GM23338 (cell line): ENCODE measurements around the gene RUNX3. TPM values are rescaled to one million over a fixed set of nuclear protein-coding genes. Genes with fewer than 3 reads are reported as not detected.

Experiments
- ATAC-seq: fragments of 200-7000 bp; cut with Tn5 transposase; 3 replicates; pipeline ENCODE4 v1.9.1; 2020
- DNase-seq: peaks from one replicate; pipeline ENCODE4 v3.0.0-alpha.2; 2015; ENCODE audit warnings: low spot score
- H2AFZ ChIP-seq: fragments of 200-600 bp; sonication (generic); 2 replicates; pipeline ENCODE4 v1.8.0; 2016; ENCODE audit warnings: antibody characterized with exemption, mild to moderate bottlenecking, moderate library complexity
- H3F3A ChIP-seq: fragments of 200-600 bp; sonication (generic); replicated peaks from 2 replicates; pipeline ENCODE4 v1.8.0; 2017; ENCODE audit warnings: antibody characterized with exemption, mixed run types, low read depth
- H3K27ac ChIP-seq: fragments of 200-600 bp; sonication (generic); 2 replicates; pipeline ENCODE4 v1.6.1; 2016; ENCODE audit warnings: low read depth
- H3K27me3 ChIP-seq: fragments of 200-600 bp; sonication (generic); 2 replicates; pipeline ENCODE4 v1.8.0; 2016; ENCODE audit warnings: mild to moderate bottlenecking, mixed run types, moderate library complexity; ENCODE audit not compliant: insufficient read depth
- H3K36me3 ChIP-seq: fragments of 200-600 bp; sonication (generic); 2 replicates; pipeline ENCODE4 v1.8.0; 2016; ENCODE audit warnings: mild to moderate bottlenecking; ENCODE audit not compliant: insufficient read depth
- H3K4me1 ChIP-seq: fragments of 200-600 bp; sonication (generic); 2 replicates; pipeline ENCODE4 v1.8.0; 2016; ENCODE audit warnings: mild to moderate bottlenecking, moderate library complexity; ENCODE audit not compliant: insufficient read depth
- H3K4me2 ChIP-seq: fragments of 200-600 bp; sonication (generic); 2 replicates; pipeline ENCODE4 v1.7.1; 2017; ENCODE audit warnings: mixed run types
- H3K4me3 ChIP-seq: fragments of 200-600 bp; sonication (generic); 2 replicates; pipeline ENCODE4 v1.6.1; 2016; ENCODE audit warnings: mixed run types
- H3K79me2 ChIP-seq: fragments of 200-600 bp; sonication (generic); replicated peaks from 2 replicates; pipeline ENCODE4 v1.8.0; 2017; ENCODE audit warnings: mild to moderate bottlenecking; ENCODE audit not compliant: insufficient read depth
- H3K9me2 ChIP-seq: fragments of 200-600 bp; sonication (generic); 2 replicates; pipeline ENCODE4 v1.8.0; 2017; ENCODE audit not compliant: insufficient read depth
- H4K20me1 ChIP-seq: fragments of 200-600 bp; sonication (generic); replicated peaks from 2 replicates; pipeline ENCODE4 v1.8.0; 2017; ENCODE audit warnings: mild to moderate bottlenecking; ENCODE audit not compliant: insufficient read depth
- H3K27ac Mint-ChIP-seq: 2 replicates; pipeline ENCODE4 v1.8.0; 2020; ENCODE audit warnings: inconsistent platforms, mild to moderate bottlenecking, moderate library complexity, mixed read lengths
- H3K27me3 Mint-ChIP-seq: 3 replicates; pipeline ENCODE4 v1.8.0; 2022; ENCODE audit warnings: low read depth, mild to moderate bottlenecking, moderate library complexity, mixed read lengths, inconsistent platforms; ENCODE audit not compliant: insufficient read depth, poor library complexity
- H3K36me3 Mint-ChIP-seq: 3 replicates; pipeline ENCODE4 v1.8.0; 2021; ENCODE audit warnings: low read depth, mild to moderate bottlenecking, inconsistent platforms, moderate library complexity, mixed read lengths
- H3K4me1 Mint-ChIP-seq: 3 replicates; pipeline ENCODE4 v1.8.0; 2020; ENCODE audit warnings: mild to moderate bottlenecking, inconsistent platforms, mixed read lengths
- H3K4me3 Mint-ChIP-seq: 3 replicates; pipeline ENCODE4 v1.8.0; 2021; ENCODE audit warnings: moderate library complexity, mild to moderate bottlenecking, inconsistent platforms, mixed read lengths
- H3K9me3 Mint-ChIP-seq: 3 replicates; pipeline ENCODE4 v1.8.0; 2020; ENCODE audit warnings: moderate library complexity, mild to moderate bottlenecking, inconsistent platforms, mixed read lengths
- CREB1 ChIP-seq: fragments of 250-450 bp; sonication (Bioruptor Pico); IDR thresholded peaks from 2 replicates; pipeline ENCODE4 v1.5.0; 2020; ENCODE audit warnings: low read depth, mild to moderate bottlenecking, moderate library complexity
- CTCF ChIP-seq, 2 experiments: fragments of 200-600 bp in 1 of 2; sonication (generic) in 1 of 2; conservative IDR thresholded peaks; 2 replicates each; pipeline versions ENCODE4 v1.5.1 to v1.6.1; 2016 to 2017; ENCODE audit warnings: antibody characterized with exemption in 2 of 2, low read depth in 2 of 2, mild to moderate bottlenecking in 2 of 2, moderate library complexity in 1 of 2
- ETS1 ChIP-seq: IDR thresholded peaks from 2 replicates; pipeline ENCODE4 v1.6.1; 2016; ENCODE audit warnings: antibody characterized with exemption
- EZH2 ChIP-seq: fragments of 200-600 bp; sonication (generic); IDR thresholded peaks from one replicate; pipeline ENCODE4 v1.8.0; 2017; ENCODE audit warnings: antibody characterized with exemption, mild to moderate bottlenecking, low read depth; ENCODE audit not compliant: unreplicated experiment
- EZH2phosphoT487 ChIP-seq: fragments of 200-600 bp; sonication (generic); IDR thresholded peaks from one replicate; pipeline ENCODE4 v1.8.1; 2018; ENCODE audit warnings: antibody characterized with exemption; ENCODE audit not compliant: unreplicated experiment
- JUNB ChIP-seq: IDR thresholded peaks from one replicate; pipeline ENCODE4 v1.6.1; 2016; ENCODE audit warnings: antibody characterized with exemption; ENCODE audit not compliant: unreplicated experiment
- NANOG ChIP-seq: IDR thresholded peaks from 2 replicates; pipeline ENCODE4 v1.6.1; 2016; ENCODE audit warnings: antibody characterized with exemption, borderline replicate concordance
- POLR2AphosphoS5 ChIP-seq: IDR thresholded peaks from 2 replicates; pipeline ENCODE4 v1.6.1; 2016; ENCODE audit warnings: antibody characterized with exemption, low read depth
- STAT1 ChIP-seq: IDR thresholded peaks from one replicate; pipeline ENCODE4 v1.6.1; 2016; ENCODE audit warnings: antibody characterized with exemption; ENCODE audit not compliant: unreplicated experiment
- ZNF114 ChIP-seq: fragments of 250-450 bp; sonication (Bioruptor Pico); IDR thresholded peaks from 2 replicates; pipeline ENCODE4 v1.5.0; 2020; ENCODE audit warnings: mild to moderate bottlenecking, moderate library complexity
- ZNF462 ChIP-seq: fragments of 250-450 bp; sonication (Bioruptor Pico); IDR thresholded peaks from 2 replicates; pipeline ENCODE4 v1.5.0; 2020; ENCODE audit warnings: mild to moderate bottlenecking, moderate library complexity
- polyA plus RNA-seq: library from polyadenylated mRNA; unstranded; fragments of >200 nt; fragmentation: Nextera tagmentation; extraction: Ambion mirVana; gene quantifications from 2 replicates; pipeline ENCODE4 v1.2.1, GENCODE V29; 2016
- total RNA-seq: library from RNA; depleted of rRNA; stranded (reverse); fragments of >200 nt; shearing (Covaris generic); gene quantifications from 2 replicates; pipeline ENCODE4 v1.2.3, GENCODE V29; 2014

Gene RUNX3
- total and polyA plus RNA-seq, 2 experiments from 2014 or later, result 0.23 to 0.73 TPM

- TF ChIP-seq EZH2phosphoT487, result no peak
- no peak for TF ChIP-seq ZNF114 (CRISPR knock-in tag)
- TF ChIP-seq ETS1, result no peak
- TF ChIP-seq NANOG, result no peak
- no peak for TF ChIP-seq CTCF (conservative IDR thresholded peaks at IDR 0.05; ENCODE audit: low read depth in 2 of 2)
- TF ChIP-seq STAT1, result no peak
Measured at GRCh38 chr1:24969596-24970398, 39.7 kb upstream of the RUNX3 start (continued).

- Histone ChIP-seq H3K4me3 (no peak overlapping the region), H3K27me3 (no peaks in the 10 kb centered on the region), H3K27ac (no peak overlapping the region), H3K4me1 (peaks cover 22% of the 10 kb centered on the region), H2AFZ (no peak overlapping the region), H3K4me2 (no peak overlapping the region), H3K79me2 (no peaks in the 10 kb centered on the region), H4K20me1 (no peaks in the 10 kb centered on the region), H3F3A (no peaks in the 10 kb centered on the region), H3K9me2 (no peaks in the 10 kb centered on the region), H3K36me3 (no peaks in the 10 kb centered on the region)
- H3K4me1 Mint-ChIP-seq, result peaks cover 28% of the 10 kb centered on the region
- H3K4me3 Mint-ChIP-seq, result no peak overlapping the region
- H3K27ac Mint-ChIP-seq, result no peak overlapping the region
- H3K9me3 Mint-ChIP-seq, result no peaks in the 10 kb centered on the region
- H3K36me3 Mint-ChIP-seq, result no peaks in the 10 kb centered on the region
- no peak for DNase-seq
- H3K27me3 Mint-ChIP-seq, result peaks cover 6% of the 10 kb centered on the region
- no peak for ATAC-seq
- TF ChIP-seq STAT1 (no peak), EZH2phosphoT487 (no peak), ZNF114 (CRISPR knock-in tag) (no peak), CREB1 (CRISPR knock-in tag) (no peak), EZH2 (no peak), POLR2AphosphoS5 (no peak), ZNF462 (CRISPR knock-in tag) (no peak), JUNB (no peak), NANOG (no peak), ETS1 (no peak)
Measured at GRCh38 chr1:24968941-24969585, 39.0 kb upstream of the RUNX3 start.
